Stimulated activated CD4-positive, alpha-beta T cell treated with anti-CD3 and anti-CD28 coated beads, Interleukin-1b, Interleukin-23, amount 100 ng/mL, for 4 hours (primary cell): ENCODE results near the gene CLMP.
"Not testable (repeated sequence)": the region's sequence is repeated elsewhere in the genome, so short reads cannot be mapped to it uniquely, and the experiment has no call there.

Source experiments
- DNase-seq, 2 donors: peaks; one replicate each; pipeline ENCODE4 v3.0.0-alpha.2; 2020; ENCODE audit warnings: low read depth in 2 of 2

The CLMP gene

DNA sequence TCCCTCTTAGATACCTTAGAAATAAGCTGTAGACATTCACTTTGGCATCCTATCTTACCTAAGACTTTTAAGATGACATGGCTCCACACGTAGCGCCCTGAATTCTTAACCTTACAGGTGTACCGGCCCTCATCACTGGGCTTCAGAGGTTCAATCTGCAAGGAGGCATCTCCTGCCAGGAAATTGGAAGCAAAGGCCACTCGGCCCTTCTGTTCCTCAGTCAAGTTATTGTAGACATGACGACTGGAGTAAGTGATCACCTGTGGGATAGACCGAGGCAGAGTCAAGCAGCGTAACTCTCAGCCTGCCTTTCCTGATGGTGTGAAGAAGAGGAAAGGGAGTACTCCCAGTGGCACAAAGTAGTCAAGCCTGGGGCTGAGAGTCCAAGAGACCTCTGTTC is 110.6 kb downstream of the CLMP start:
- DNase-seq, result no peak

DNA sequence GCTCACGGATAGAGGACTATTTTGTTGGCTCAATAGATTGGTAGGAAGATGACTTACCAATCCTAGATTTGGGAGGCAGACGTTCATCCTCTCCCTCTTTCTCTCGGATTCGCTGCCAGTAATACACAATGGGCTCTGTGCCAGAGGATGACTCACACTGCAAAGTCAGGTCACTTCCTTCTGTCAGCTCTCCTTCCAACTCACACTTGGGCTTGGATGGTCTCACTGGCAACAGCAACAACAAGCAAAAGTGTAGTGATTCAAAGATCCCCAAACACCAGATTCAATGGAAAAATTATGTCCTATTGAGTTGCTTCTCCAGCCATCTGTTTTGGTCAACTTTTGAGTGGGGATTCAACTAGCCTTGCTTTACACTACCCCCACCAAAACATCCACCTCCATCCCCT is 111.4 kb downstream of the CLMP start:
- DNase-seq, result peak; percentile 30 to 54

- no peak for DNase-seq
Measured at GRCh38 chr11:123082977-123083376, 112.1 kb downstream of the CLMP start.

GRCh38 chr11:123080015-123080414 is 115.0 kb downstream of the CLMP start:
- no peak for DNase-seq

DNA sequence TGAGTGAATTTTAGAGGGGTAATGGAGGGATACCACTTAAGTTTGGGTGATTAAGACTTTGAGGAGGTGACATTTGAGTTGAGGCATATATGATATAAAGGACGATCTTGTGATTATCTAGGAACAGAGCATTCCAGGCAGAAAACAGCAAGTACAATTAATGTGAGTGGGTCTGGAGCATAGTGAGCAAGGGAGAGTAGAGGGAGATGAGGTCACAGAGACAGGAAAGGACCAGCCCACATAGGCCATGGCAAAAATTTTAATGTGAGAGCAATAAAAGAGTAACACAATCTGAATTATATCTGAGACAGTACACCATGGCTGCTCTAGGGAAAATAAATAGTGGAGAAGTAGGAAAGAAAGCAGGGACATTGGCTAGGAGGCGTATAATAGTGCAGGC is 118.6 kb downstream of the CLMP start:
- DNase-seq, result no peak

GRCh38 chr11:123073343-123074057 is 121.5 kb downstream of the CLMP start:
- DNase-seq, result no peak

DNA sequence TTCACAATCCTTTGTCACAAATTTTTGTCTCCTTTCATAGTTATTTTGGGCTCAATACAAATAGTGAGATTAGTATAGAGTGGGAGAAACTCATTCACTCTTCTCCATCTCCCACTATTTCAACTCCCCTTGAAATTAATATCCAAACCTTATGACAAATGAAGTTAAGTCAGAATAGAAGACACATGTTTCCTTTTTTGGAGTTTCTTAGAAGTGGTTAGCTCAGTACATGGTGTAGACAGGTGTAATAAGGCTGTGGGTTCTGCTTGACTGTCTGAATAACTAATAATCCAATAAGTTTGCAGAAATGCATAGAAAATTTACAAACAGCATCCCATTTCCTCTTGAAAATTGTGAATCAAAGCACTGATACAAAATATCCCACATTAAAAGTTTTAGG is 122.3 kb downstream of the CLMP start:
- DNase-seq, result no peak

DNA sequence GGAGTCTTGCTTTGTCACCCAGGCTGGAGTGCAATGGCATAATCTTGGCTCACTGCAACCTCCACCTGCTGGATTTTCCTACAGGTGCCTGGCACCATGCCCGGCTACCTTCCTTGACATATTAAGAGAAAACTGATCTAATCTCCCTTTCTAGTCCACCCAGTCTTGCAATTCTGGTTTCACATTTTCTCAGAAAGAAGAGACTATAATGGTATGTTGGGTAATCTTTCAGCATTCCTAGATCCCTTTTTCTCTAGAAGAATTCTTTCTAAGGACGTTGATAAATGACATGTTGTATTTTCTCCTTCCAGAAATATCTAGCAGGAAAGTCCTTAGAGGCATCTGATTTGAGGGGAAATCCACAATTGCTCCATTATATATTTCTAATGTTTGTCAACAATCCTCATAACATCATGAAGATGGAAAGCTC is 122.7 kb downstream of the CLMP start:
- DNase-seq, result no peak

DNA sequence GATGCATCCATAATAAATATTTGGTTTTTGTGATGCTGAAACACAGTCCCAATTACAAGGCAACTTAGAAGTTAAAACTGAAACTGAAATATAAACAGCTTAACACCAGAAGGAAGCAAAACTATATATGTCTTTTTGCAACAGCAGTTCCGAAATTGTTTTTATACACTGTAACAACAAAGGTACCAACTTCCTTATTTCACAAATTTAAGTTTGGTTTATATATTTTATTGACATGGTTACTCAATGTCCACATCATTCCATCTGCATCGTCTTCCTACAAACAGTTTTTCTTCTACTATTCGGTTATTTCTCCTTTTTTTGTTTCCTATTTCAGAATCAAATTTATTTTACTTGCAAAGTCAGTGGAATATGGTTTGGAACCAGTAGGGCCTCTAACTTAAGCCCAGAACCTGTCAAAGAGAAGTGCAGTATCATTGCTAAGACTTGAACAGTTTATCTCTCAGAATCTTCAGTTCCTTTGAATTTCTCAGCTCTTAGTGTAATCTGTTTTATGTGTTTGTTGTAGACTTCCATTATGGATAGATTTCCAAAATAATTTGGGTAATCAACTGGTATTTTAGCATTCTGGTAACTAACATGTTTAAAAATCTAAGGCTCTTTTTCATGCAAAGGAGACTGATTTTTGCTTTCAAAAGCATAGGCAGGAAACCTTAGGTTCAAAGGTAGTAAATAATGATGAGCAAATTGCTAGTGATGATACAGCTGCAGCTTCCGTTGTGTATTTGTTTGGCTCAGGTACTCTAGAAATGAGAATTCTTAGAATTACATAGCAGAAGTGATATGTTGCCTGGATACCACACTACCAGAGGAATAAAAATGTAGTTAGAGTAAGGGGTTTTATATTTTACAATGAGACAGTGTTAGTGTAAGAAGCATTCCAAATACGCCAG is 124.9 kb downstream of the CLMP start:
- no peak for DNase-seq

GRCh38 chr11:123065621-123066020 is 129.4 kb downstream of the CLMP start:
- DNase-seq, result no peak

DNA sequence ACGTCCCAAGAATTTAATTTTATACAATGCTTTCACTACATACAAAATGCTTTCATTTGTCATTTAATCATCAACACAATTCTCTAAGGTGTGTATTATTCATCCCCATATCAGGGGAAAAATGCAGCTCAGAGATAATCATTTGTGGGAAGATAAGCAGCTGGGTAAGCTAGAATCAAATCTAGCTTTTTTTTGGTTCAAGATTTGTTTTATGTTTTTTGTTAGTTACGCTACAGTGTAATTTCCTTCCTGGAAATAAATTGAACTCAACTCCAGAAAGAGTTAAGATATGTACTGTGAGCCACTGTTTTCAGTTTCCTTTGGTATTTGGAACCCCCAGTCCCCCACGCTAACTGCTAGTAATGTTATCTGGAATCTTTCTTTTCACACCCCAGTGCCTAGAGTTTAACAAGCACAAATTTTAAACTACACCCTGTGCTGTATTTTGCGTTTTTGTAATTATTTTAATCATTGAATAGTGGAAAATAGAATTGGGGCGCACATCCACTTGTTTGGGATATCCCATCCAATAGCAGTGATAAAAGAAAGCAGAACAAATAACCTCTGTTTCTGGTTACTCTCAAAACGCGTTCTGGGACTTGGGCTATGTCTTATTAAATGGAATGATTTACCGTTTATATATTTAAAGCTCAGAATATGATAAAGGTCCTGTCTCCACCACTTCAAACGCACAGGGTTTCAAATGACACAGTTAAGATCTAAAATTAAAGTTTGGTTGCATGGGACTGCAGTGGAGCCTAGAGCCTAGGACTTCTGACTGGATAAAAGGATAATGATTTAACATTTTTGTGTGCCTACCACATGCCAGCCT is 131.0 kb downstream of the CLMP start:
- DNase-seq, result no peak

DNA sequence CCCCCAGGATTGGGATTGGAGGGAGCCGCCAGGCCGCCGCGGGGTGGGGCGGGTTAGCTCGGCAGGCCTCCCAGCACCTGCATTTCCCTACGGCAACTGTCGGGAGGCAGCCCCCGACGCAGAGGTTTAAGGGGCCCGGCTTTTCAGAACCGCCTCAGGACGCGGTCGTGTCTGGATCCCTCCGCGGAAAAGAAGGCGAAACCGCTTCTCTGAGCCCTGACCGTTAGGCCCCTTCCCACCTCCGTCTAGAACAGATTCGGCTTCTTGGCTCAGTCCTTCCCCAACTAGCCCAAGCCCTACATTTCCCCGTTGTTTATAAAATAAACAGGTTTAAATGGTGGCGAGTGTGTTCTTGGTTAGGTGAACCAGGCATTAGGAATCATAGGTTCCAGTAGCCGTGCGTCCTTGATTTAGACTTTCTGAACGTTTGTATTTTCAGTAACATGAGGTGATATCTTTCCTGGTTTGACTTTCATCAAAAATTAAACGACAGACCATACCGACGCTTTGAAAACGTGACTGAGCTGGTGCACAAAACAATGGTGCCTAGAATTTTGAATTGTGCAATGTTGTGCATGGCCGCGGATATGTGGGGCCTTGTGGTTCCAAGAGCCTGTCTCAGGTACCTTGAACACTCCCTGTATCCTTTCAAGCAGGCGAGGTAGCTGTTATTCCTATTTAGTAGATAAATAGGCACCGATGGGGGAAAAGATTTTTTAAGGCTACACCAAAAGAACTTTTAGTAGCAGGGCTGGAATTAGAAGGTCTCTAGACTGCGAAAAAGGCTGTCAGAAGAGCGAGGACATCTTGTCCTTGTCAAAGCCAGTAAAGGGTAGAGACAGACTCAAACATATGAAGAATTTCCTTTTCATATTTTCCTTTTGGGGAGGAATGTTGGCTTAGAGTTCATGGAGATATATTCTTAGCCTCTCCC is 131.9 kb downstream of the CLMP start:
- no peak for DNase-seq

- DNase-seq, result peak; percentile 99 to 100
Measured at GRCh38 chr11:123062158-123062891, 132.7 kb downstream of the CLMP start.

GRCh38 chr11:123061403-123062157 is 133.5 kb downstream of the CLMP start, which contains the start of gene HSPA8:
HSPA8 (minus strand) TSS chr11:123062136; CDS start chr11:123061324, 812 bp downstream.
- DNase-seq, result peak; percentile 54 to 63

DNA sequence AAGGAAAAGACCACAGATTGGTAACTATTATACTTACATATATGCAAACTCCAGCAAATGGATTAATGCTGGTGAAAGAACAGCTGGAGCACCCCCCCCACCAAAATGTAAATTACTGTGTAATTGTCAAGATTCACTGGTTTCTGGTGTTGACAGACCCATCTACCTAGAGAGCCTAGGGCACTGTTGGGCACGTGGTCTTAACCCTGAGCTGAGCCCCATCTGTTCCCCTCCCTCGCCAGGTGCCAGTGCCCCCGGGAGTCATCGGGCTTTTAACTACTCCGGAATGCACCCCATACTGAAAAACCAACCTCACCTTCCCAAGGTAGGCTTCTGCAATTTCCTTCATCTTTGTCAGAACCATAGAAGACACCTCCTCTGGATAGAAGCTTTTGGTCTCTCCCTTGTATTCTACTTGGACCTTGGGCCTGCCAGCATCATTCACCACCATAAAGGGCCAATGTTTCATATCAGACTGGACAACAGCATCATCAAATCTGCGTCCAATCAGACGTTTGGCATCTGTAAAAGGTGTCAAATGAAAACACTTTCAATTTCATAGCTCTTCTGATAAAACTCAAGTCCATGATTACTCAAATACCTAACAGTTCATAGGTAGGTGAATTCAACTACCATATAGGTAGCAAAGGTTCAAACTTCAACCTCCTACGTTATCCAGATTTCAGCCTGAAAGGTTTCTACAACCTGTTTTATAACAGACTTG is 134.6 kb downstream of the CLMP start:
- no peak for DNase-seq

- not testable (repeated sequence) for DNase-seq
Measured at GRCh38 chr11:123059041-123059920, 135.8 kb downstream of the CLMP start.

- no peak for DNase-seq
Measured at GRCh38 chr11:123057661-123058305, 137.3 kb downstream of the CLMP start.
